ENCODE results near the gene NAP1L5.

GRCh38 chr4:88659055-88659889, 38.4 kb downstream of the NAP1L5 start:
- TF ChIP-seq SP1 (IDR thresholded peaks at IDR 0.05), result no peak
- TF ChIP-seq MAX (IDR thresholded peaks at IDR 0.05), result no peak
- peak; percentile 89 for TF ChIP-seq CTCF (IDR thresholded peaks at IDR 0.05; ENCODE audit: low read depth, low read length, missing input control)
- TF ChIP-seq RAD21 (IDR thresholded peaks at IDR 0.05), result peak; percentile 89 to 91
- no peak for TF ChIP-seq TAF1 (conservative IDR thresholded peaks at IDR 0.05)
- TF ChIP-seq REST (IDR thresholded peaks at IDR 0.05), result peak; percentile 94
- no peak for TF ChIP-seq EGR1 (IDR thresholded peaks at IDR 0.05; ENCODE audit: low read depth in 2 of 2)
- TF ChIP-seq RXRA (IDR thresholded peaks at IDR 0.05), result no peak
- TF ChIP-seq ATF3 (IDR thresholded peaks at IDR 0.05), result no peak
- peak in 1 of 2 donors; percentile 36 for TF ChIP-seq JUND (IDR thresholded peaks at IDR 0.05)
- TF ChIP-seq YY1 (IDR thresholded peaks at IDR 0.05), result no peak
